Limb (tissue), 2 donors: ENCODE results near the gene ARHGAP40.

ENCODE experiments used
- DNase-seq, 2 donors: peaks; one replicate each; pipeline ENCODE4 v3.0.0-alpha.2; 2016; ENCODE audit errors: extremely low spot score in 2 of 2

The ARHGAP40 gene

DNA sequence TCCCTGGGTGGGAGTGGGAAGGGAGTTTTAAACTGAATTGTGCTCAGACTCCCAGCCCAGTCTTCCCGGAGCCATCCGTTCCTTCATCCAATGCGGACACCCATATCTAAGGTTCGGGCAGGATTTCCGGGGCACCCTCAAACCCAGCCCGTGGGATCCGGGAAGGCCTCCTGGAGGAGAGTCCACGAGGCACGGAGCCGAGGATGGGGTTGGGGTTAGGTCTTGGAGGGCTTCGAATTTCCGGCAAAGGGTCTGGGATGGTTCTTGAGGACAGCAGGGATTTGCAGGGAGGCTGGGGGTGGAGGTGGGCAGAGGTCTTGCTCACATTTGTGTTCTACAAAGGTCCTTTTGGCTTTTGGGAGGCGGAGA lies 73.1 kb downstream of the ARHGAP40 start:
- DNase-seq = no peak

DNA sequence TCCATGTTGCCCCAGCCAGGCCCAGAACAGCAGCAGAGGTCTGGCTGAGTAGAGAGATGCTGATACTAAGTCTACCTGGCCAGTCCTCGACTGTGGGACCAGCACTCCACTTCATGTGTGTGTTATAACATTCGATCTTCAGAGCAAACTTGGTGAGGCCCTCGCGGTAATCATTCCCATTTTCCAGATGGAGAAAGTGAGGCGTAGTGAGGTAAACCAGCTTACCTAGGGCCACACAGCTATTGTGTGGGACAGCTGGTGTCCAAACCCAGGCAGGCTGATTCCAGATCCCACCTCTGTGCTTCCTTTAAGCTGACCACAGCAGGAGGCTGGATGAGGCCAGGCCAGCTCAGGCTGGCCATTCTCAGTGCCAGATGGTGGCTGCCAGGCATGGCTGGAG lies 75.0 kb downstream of the ARHGAP40 start:
- no peak for DNase-seq

DNA sequence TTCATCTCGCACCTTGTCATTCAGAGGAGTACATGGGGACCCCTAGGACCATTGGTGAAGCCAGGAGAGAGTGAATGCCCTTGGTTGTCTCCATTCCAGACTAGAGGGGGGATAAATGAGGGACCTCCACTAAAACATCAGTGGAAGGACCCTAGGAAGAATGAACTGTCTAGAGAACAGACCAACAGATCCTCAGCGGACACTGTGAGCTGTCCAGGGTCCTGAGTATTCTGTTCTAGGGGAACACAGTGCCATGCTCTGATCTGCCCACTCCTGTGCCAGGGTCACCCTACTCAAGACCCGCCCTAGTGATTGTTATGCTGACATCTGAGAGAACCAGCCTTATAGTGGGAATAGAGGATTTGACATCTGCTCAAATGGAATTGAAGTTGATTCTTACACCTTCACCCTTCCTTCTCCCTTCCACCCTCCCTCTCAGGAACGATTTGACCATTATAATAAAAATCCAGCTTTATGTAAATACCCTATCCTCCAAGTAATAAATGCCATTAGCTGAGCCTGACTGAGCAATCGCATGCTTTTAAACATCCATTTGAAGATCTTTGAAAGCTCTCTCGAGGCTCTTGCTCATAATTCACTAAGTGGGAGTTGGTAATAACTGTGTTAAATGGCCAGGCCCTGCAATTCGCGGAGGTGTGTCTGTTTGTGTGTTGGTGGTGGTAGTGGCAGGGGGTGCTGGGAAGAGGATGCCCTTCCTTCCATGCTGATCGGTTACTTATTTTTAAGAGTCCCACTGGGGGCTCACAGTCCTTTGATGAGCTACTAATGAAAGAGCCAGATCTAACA lies 79.1 kb downstream of the ARHGAP40 start:
- DNase-seq = peak in 1 of 2 donors; percentile 55

DNA sequence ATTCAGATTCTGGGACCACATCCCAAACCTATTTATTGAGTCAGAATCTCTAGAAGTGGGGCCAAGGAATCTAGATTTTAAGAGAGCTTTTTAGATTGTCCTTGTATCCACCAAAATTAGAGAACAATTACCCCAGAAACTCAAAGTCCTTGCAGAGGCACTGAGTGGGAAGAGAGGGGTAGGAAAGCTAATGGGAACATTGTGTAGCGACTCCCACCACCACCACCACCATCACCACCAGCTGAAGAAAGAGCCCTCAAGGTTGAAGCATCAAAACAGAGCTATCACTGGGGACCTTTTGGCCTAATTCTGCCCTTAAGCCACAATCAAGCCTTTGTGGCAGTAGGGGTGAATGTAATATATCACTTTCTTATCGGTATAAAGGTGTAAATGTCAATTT lies 83.7 kb downstream of the ARHGAP40 start:
- no peak for DNase-seq

DNA sequence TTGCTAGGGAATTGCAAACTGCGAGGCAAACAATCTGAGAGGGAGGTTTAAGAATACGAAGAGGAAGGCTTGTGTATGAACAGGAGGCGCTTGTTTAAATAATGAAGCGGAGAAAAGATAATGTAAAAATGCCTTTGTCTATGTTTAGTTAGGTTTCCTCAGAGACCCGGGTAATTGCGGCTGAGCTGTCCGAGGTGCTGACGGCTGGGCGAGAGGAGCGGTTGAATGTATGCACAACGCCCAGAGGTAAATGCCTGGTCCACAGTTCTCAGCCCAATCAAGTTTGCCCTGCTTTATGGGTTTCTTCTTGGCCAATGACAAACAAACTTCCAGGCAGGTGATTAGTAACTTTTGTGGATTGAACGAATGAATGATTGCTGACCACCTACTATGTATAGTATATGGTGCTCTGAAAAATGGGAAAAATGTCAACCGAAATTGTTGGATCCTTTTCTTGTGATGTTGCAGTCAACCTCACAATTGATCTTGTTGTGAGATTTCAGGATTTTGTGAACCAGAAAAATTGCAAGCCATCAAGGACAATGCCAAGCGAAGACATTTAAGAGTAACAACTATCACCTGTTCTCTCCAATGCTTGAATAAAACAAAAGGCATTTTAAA lies 84.4 kb downstream of the ARHGAP40 start:
- DNase-seq = peak; percentile 40 to 74

DNA sequence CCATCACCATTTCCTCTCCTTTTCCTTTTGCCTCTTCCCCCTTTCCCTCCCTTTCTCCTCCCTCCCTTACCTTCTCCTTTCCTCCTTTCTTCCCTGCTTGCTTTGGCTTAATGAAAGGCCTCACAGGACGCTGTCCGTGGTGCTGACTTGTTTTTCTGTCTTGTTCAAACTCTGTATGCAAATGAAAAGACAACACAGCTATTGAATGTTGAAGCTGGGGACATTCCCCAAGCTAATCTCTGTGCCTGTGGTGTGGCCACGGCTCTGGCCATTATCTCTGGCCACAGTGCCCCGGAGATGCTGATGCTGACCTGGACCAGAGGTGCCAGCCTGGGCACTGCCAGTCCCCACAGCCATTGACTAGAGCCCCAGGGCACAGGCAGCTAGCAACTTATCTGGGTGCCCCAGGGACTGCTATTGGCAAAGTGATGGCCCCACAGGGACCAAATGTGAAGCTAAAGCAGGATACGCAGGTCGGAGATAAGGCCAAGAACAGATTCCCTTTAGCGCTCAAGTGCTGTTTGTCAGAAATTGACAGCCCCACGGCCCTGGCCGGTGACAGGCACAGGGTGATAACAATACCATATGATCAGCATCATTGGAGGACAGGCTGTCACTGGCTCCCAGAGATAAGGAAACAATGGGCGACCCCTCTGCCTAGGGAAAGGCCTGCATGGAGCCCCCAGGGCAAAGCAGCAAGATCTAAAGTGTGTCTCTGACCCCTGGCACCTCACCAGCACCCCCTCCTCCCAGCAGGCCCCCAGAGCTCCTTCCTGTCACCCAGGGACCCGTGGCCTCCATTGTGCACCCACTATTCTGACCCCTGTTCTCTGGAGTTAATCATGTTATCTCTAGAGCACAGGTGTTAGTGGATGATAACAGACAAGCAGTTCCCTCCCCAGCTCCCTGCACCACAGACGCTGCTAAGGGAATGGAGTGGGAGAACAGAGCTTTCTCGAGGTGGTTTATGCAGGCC lies 91.1 kb downstream of the ARHGAP40 start:
- DNase-seq = peak; percentile 51 to 81

DNA sequence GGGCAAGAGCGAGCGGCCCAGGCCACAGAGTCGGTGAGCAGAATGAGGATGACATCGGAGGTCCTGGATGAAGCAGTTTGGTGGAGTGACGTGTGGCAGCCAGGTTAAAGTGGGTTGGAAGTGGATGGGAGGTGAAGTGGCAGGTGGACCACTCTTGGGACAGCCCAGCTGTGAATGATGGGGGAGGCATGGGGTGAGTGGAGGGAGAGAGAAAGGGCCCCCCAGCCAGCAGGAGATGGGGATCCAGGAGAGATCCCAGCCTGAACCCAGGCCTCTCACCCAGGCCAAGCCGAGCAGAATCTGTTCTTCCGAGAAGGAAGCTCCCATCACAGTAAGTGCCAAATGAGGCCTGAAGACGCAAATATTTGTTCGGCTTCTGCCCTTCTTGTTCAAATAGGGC lies 95.7 kb downstream of the ARHGAP40 start:
- DNase-seq = no peak

DNA sequence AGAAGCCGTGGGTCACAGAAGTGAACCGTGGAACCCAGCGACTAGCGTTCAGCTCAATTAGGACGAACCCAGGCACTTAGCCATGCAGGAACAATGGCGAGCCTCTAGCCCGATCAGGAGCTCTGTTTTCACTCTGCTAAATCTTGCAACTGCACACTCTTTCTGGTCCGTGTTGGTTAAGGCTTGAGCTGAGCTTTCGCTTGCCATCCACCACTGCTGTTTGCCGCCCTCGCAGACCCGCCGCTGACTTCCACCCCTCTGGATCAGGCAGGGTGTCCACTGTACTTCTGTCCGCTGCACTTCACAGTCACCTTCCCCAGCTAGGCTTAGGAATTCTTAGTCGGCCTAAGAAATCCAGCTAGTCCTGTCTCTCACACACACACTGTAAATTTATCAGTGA lies 96.9 kb downstream of the ARHGAP40 start:
- no peak for DNase-seq

DNA sequence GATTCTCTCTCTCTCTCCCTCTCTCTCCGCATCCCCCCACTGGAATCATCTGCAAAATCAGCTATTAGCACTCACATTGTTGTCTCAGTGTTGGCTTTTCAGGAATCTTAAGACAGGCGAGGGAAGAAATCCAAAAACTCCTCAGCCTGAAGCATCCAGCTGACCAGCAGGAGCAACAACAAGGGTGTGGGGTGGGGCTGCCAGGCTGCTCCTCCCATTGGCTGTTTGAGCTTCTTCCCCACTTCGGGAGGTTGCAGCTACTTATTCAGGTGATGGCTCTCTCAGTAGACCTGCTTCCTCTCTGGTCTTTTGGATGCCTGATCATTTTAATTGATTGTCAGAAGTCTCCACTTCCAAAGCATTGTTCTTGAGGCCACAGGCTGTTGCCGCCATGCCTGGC lies 98.5 kb downstream of the ARHGAP40 start:
- no peak for DNase-seq
